H1 (cell line): ENCODE results near the gene MTPN. TPM values are rescaled to one million over a fixed set of nuclear protein-coding genes. Genes with fewer than 3 reads are reported as not detected.

Experiments
- CTCF ChIA-PET: fragments of 300-600 bp; sonication (Branson Sonifier 250); formaldehyde crosslinking; loops from one replicate; lab custom pipeline; 2021; ENCODE audit not compliant: partially characterized antibody; lab: Charles Lee
- POLR2A ChIA-PET: fragments of 300-600 bp; sonication (Branson Sonifier 250); formaldehyde crosslinking; loops from one replicate; lab custom pipeline; 2021; ENCODE audit warnings: inconsistent platforms; ENCODE audit not compliant: partially characterized antibody; lab: Charles Lee
- DNase-seq, 2 experiments: peaks; one replicate each; pipeline versions ENCODE4 v3.0.0 to v3.0.0-alpha.2; 2010 to 2022; ENCODE audit warnings: low spot score in 2 of 2, low read depth in 1 of 2, mixed read lengths in 1 of 2
- FAIRE-seq: peaks from 2 replicates; lab custom pipeline; 2011; peaks lifted over from hg19 to GRCh38; lab: Jason Lieb, UNC
- H2AFZ ChIP-seq: 2 replicates; pipeline ENCODE4 v1.8.1; 2012; ENCODE audit warnings: low read length, inconsistent platforms
- H2AK5ac ChIP-seq: 2 replicates; pipeline ENCODE4 v1.6.1; 2013; ENCODE audit warnings: low read depth, low read length
- H2BK120ac ChIP-seq: replicated peaks from 2 replicates; pipeline ENCODE3; 2013; ENCODE audit warnings: low read depth, low read length, inconsistent platforms
- H2BK12ac ChIP-seq: 2 replicates; pipeline ENCODE4 v1.6.1; 2013; ENCODE audit warnings: low read depth, low read length
- H2BK15ac ChIP-seq: 2 replicates; pipeline ENCODE4 v1.6.1; 2013; ENCODE audit warnings: low read length
- H2BK20ac ChIP-seq: 2 replicates; pipeline ENCODE4 v1.6.1; 2013; ENCODE audit warnings: low read length
- H2BK5ac ChIP-seq: 2 replicates; pipeline ENCODE4 v1.6.1; 2013; ENCODE audit warnings: low read depth, low read length
- H3K14ac ChIP-seq: 2 replicates; pipeline ENCODE4 v1.6.1; 2013; ENCODE audit warnings: inconsistent platforms; ENCODE audit not compliant: insufficient read length
- H3K18ac ChIP-seq: 2 replicates; pipeline ENCODE4 v1.6.1; 2013; ENCODE audit warnings: low read length; ENCODE audit errors: extremely low read depth
- H3K23ac ChIP-seq: 2 replicates; pipeline ENCODE4 v1.6.1; 2013; ENCODE audit warnings: inconsistent platforms; ENCODE audit not compliant: insufficient read length
- H3K23me2 ChIP-seq: 2 replicates; pipeline ENCODE4 v1.6.1; 2013; ENCODE audit warnings: low read depth, low read length
- H3K27ac ChIP-seq: 2 replicates; pipeline ENCODE4 v1.6.1; 2011; ENCODE audit warnings: low read depth, low read length, inconsistent platforms
- H3K27me3 ChIP-seq, 4 experiments: replicated peaks in 1 of 4; 1 replicate in 1 of 4; 2 replicates in 3 of 4; pipeline versions ENCODE4 v1.6.1 to v1.8.1; 2011 to 2013; ENCODE audit warnings: low read length in 3 of 4, mild to moderate bottlenecking in 3 of 4, inconsistent platforms in 2 of 4, mixed read lengths in 2 of 4, moderate library complexity in 1 of 4; ENCODE audit not compliant: control insufficient read depth in 3 of 4, insufficient read depth in 3 of 4; ENCODE audit errors: extremely low read depth in 1 of 4
- H3K36me3 ChIP-seq, 4 experiments: 2 replicates each; pipeline versions ENCODE4 v1.6.1 to v1.8.1; 2011 to 2013; ENCODE audit warnings: mild to moderate bottlenecking in 4 of 4, low read length in 3 of 4, moderate library complexity in 2 of 4, control low read depth in 1 of 4, inconsistent platforms in 1 of 4; ENCODE audit not compliant: insufficient read depth in 4 of 4, control insufficient read depth in 2 of 4
- H3K4ac ChIP-seq: replicated peaks from 2 replicates; pipeline ENCODE3; 2013; ENCODE audit warnings: low read length, low read depth, mixed read lengths, inconsistent platforms; ENCODE audit not compliant: insufficient read length
- H3K4me1 ChIP-seq, 4 experiments: replicated peaks in 1 of 4; 1 replicate in 1 of 4; 2 replicates in 3 of 4; pipeline versions ENCODE4 v1.6.1 to v1.8.1; 2011 to 2013; ENCODE audit warnings: low read length in 3 of 4, inconsistent platforms in 2 of 4, mixed read lengths in 1 of 4; ENCODE audit not compliant: insufficient read depth in 4 of 4, control insufficient read depth in 3 of 4
- H3K4me2 ChIP-seq, 2 experiments: 2 replicates each; pipeline versions ENCODE4 v1.6.1 to v1.8.1; 2011 to 2013; ENCODE audit warnings: low read depth in 2 of 2, low read length in 2 of 2, control low read depth in 1 of 2, inconsistent platforms in 1 of 2, mild to moderate bottlenecking in 1 of 2; ENCODE audit not compliant: insufficient read depth in 1 of 2
- H3K4me3 ChIP-seq, 4 experiments: fragments of 200-600, 300-600 bp in 1 of 4; sonication (generic), shearing (Covaris generic), sonication (Bioruptor Twin) in 1 of 4; 2 replicates each; pipeline versions ENCODE4 v1.5.1 to v1.8.1; 2011 to 2016; ENCODE audit warnings: low read length in 4 of 4, low read depth in 3 of 4, control low read depth in 2 of 4, inconsistent platforms in 2 of 4, mild to moderate bottlenecking in 2 of 4, mixed read lengths in 1 of 4, moderate library complexity in 1 of 4; ENCODE audit not compliant: insufficient read depth in 2 of 4; ENCODE audit errors: extremely low read depth in 1 of 4
- H3K56ac ChIP-seq: replicated peaks from 2 replicates; pipeline ENCODE3; 2013; ENCODE audit warnings: low read depth, mild to moderate bottlenecking, mixed read lengths, low read length, inconsistent platforms; ENCODE audit not compliant: insufficient read length
- H3K79me1 ChIP-seq: 2 replicates; pipeline ENCODE4 v1.6.1; 2013; ENCODE audit warnings: low read depth, low read length, control low read depth
- H3K79me2 ChIP-seq, 2 experiments: 2 replicates each; pipeline versions ENCODE4 v1.6.1 to v1.8.1; 2012 to 2013; ENCODE audit warnings: low read length in 2 of 2, mild to moderate bottlenecking in 2 of 2, inconsistent platforms in 1 of 2; ENCODE audit not compliant: insufficient read depth in 2 of 2, control insufficient read depth in 1 of 2
- H3K9ac ChIP-seq, 4 experiments: replicated peaks in 1 of 4; 1 replicate in 1 of 4; 2 replicates in 3 of 4; pipeline versions ENCODE4 v1.6.1 to v1.8.1; 2011 to 2013; ENCODE audit warnings: low read depth in 3 of 4, low read length in 3 of 4, control low read depth in 2 of 4, mild to moderate bottlenecking in 2 of 4, moderate library complexity in 2 of 4, inconsistent platforms in 1 of 4; ENCODE audit errors: extremely low read depth in 1 of 4
- H3K9me3 ChIP-seq, 2 experiments: 2 replicates each; pipeline versions ENCODE4 v1.6.1 to v1.8.1; 2012 to 2013; ENCODE audit warnings: mild to moderate bottlenecking in 2 of 2, moderate library complexity in 2 of 2, control low read depth in 1 of 2, inconsistent platforms in 1 of 2, low read depth in 1 of 2, low read length in 1 of 2, mixed read lengths in 1 of 2; ENCODE audit not compliant: insufficient read depth in 2 of 2
- H4K20me1 ChIP-seq, 2 experiments: replicated peaks in 1 of 2; 2 replicates each; pipeline versions ENCODE3 to v1.8.1; 2011 to 2013; ENCODE audit warnings: inconsistent platforms in 2 of 2, low read length in 2 of 2, mild to moderate bottlenecking in 1 of 2; ENCODE audit not compliant: insufficient read depth in 2 of 2, control insufficient read depth in 1 of 2
- H4K5ac ChIP-seq: 2 replicates; pipeline ENCODE4 v1.6.1; 2013; ENCODE audit warnings: low read length, low read depth, mixed read lengths, inconsistent platforms; ENCODE audit not compliant: insufficient read length
- H4K8ac ChIP-seq: 2 replicates; pipeline ENCODE4 v1.8.0; 2013; ENCODE audit warnings: mild to moderate bottlenecking, moderate library complexity, low read length, inconsistent platforms; ENCODE audit not compliant: insufficient read depth; ENCODE audit errors: extremely low read depth
- H4K91ac ChIP-seq: replicated peaks from 2 replicates; pipeline ENCODE3; 2013; ENCODE audit warnings: low read length, mixed read lengths, inconsistent platforms; ENCODE audit not compliant: insufficient read length
- CTBP2 ChIP-seq: IDR thresholded peaks from 2 replicates; pipeline ENCODE4 v1.7.0; 2011; ENCODE audit warnings: borderline replicate concordance, mild to moderate bottlenecking, moderate library complexity, mixed read lengths, low read length; ENCODE audit not compliant: insufficient read depth, insufficient read length
- JUND ChIP-seq: IDR thresholded peaks from 2 replicates; pipeline ENCODE4 v1.6.1; 2011; ENCODE audit warnings: mild to moderate bottlenecking, improper control_type of control experiment, low read length
- KDM1A ChIP-seq: fragments of 200-600, 300-600 bp; sonication (generic); IDR thresholded peaks from 2 replicates; pipeline ENCODE4 v1.7.1; 2016; ENCODE audit warnings: mild to moderate bottlenecking, low read length, borderline replicate concordance
- KDM4A ChIP-seq: IDR thresholded peaks from one replicate; pipeline ENCODE4 v1.7.1; 2012; ENCODE audit warnings: low read depth, mild to moderate bottlenecking, moderate library complexity, low read length, inconsistent platforms; ENCODE audit not compliant: severe bottlenecking
- POLR2AphosphoS5 ChIP-seq: IDR thresholded peaks from 2 replicates; pipeline ENCODE4 v1.6.1; 2011; ENCODE audit warnings: low read depth, low read length
- RNF2 ChIP-seq: fragments of 200-900, 300-1000 bp; sonication (generic); IDR thresholded peaks from 2 replicates; pipeline ENCODE4 v1.7.1; 2016; ENCODE audit warnings: borderline replicate concordance, low read depth, mild to moderate bottlenecking, antibody characterized with exemption, low read length; ENCODE audit not compliant: poor library complexity, severe bottlenecking; ENCODE audit errors: missing control alignments
- SIN3A ChIP-seq, 2 experiments: IDR thresholded peaks in 1 of 2; conservative IDR thresholded peaks in 1 of 2; 2 replicates each; pipeline ENCODE4 v1.6.1; 2011 to 2012; ENCODE audit warnings: low read length in 2 of 2, improper control_type of control experiment in 1 of 2, low read depth in 1 of 2, mild to moderate bottlenecking in 1 of 2
- SP1 ChIP-seq: IDR thresholded peaks from 2 replicates; pipeline ENCODE4 v1.6.1; 2011; ENCODE audit warnings: low read depth, low read length
- TAF7 ChIP-seq: optimal IDR thresholded peaks from 2 replicates; pipeline ENCODE3; 2011; ENCODE audit warnings: low read depth, mild to moderate bottlenecking, inconsistent platforms, low read length, moderate library complexity, borderline replicate concordance
- WGBS, 2 experiments: shearing (Covaris generic) in 1 of 2; methylation state at CpG; one replicate each; pipeline versions ENCODE4 v1.1.6 to v1.1.7; 2013 to 2015; ENCODE audit warnings: low lambda C conversion rate in 2 of 2, mixed read lengths in 2 of 2, inconsistent platforms in 1 of 2, low coverage in 1 of 2, missing lambda C conversion rate in 1 of 2; ENCODE audit not compliant: insufficient replicate concordance in 2 of 2, insufficient coverage in 1 of 2, insufficient read length in 1 of 2; ENCODE audit errors: extremely low coverage in 1 of 2, missing lambda C conversion rate in 1 of 2; 5-methylcytosine and 5-hydroxymethylcytosine counted together
- polyA plus RNA-seq, 7 experiments: library from polyadenylated mRNA; depleted of rRNA in 3 of 7; stranded (reverse) in 5 of 7; unstranded in 2 of 7; fragments of >200 nt in 5 of 7; fragments of 200-250 nt in 2 of 7; gene quantifications; 1 replicate in 5 of 7; 2 replicates in 1 of 7; 4 replicates in 1 of 7; pipeline versions ENCODE4 v1.2.1 to v1.2.3, GENCODE V29; 2011 to 2013; ENCODE audit warnings: missing spikeins in 2 of 7, mixed read lengths in 2 of 7
- total RNA-seq: library from RNA; stranded (reverse); fragmentation: NEBNext Ultra II Directional; extraction: Animal tissue kit (Norgen Biotek cat#: 25700); gene quantifications from 2 replicates; pipeline ENCODE4 v1.2.1, GENCODE V29; 2021
- TF ChIP-seq, protein P1 (sequence below): IDR thresholded peaks from 2 replicates; pipeline ENCODE4 v1.6.1; 2011; ENCODE audit warnings: low read depth, mild to moderate bottlenecking, low read length; ENCODE audit not compliant: insufficient read depth
- TF ChIP-seq, protein P2 (sequence below): IDR thresholded peaks from 2 replicates; pipeline ENCODE4 v1.6.1; 2012; ENCODE audit warnings: inconsistent platforms

Gene MTPN
- total and polyA plus RNA-seq, 2 of the 8 experiments (the other 6 are each of a cell fraction or from before 2014, with no cell fraction given) = 33.0 to 101 TPM

DNA sequence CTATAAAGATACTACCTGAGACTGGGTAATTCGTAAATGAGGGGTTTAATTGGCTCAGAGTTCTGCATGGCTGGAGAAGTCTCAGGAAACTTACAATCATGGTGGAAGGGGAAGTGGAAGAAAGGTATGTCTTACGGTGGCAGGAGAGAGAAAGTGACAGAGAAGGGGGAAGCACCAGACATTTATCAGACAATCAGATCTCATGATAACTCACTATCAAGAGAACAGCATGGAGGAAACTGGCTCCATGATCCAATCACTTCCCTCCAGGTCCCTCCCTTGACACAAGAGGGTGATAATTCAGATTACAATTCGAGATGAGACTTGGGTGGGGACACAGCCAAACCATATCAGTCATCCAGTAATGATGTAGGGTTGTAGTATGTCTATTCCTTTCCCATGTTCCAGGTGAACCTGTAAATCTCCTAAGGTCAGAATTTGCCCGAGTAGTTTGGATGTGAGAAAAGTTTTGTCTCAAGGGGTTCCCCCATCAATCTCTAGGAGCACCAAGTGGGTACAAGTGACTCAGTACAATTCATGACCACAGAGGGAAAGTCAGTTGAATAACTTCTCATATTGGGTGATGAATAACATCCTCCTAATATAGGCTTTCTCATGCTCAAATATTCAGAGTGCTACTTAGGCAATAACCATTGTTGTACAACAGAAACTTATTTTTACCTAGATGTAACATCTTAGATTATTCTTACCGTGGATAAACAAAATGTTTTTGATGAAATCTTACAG lies 39.7 kb upstream of the MTPN start:
- no peak overlapping the region for H3K27ac ChIP-seq
- 88% methylated on average over 5 of the region's 5 CpGs; no CpG with 5 or more reads in 1 of the 2 experiments for WGBS, 2 experiments
- no peaks in the 10 kb centered on the region for H3K27me3 ChIP-seq
- no peak overlapping the region for H3K4ac ChIP-seq
- CTCF ChIA-PET = no interaction called here
- no peak overlapping the region for H2BK12ac ChIP-seq
- H3K23me2 ChIP-seq = no peaks in the 10 kb centered on the region
- H3K14ac ChIP-seq = no peak overlapping the region
- no peak overlapping the region for H2BK5ac ChIP-seq
- H3K36me3 ChIP-seq = no peaks in the 10 kb centered on the region
- H3K4me2 ChIP-seq = no peak overlapping the region
- H3K4me3 ChIP-seq = no peak overlapping the region
- no peaks in the 10 kb centered on the region for H3K4me1 ChIP-seq
- H4K5ac ChIP-seq = no peak overlapping the region
- no peaks in the 10 kb centered on the region for H3K79me2 ChIP-seq
- H3K79me1 ChIP-seq = no peaks in the 10 kb centered on the region
- no peak overlapping the region for H3K23ac ChIP-seq
- no peak overlapping the region for H4K8ac ChIP-seq
- H3K9me3 ChIP-seq = no peaks in the 10 kb centered on the region
- no peak overlapping the region for H2AFZ ChIP-seq
- no peak overlapping the region for H3K9ac ChIP-seq
- no peaks in the 10 kb centered on the region for H4K20me1 ChIP-seq
- no peak overlapping the region for H3K56ac ChIP-seq
- no peak overlapping the region for H2BK120ac ChIP-seq
- POLR2A ChIA-PET = no interaction called here
- no peak overlapping the region for H4K91ac ChIP-seq
- FAIRE-seq (no peak), DNase-seq (no peak)
- no peak overlapping the region for H3K18ac ChIP-seq
- H2AK5ac ChIP-seq = no peak overlapping the region
- H2BK20ac ChIP-seq = no peak overlapping the region
- H2BK15ac ChIP-seq = no peak overlapping the region
- TF ChIP-seq KDM1A (no peak), KDM4A (no peak), RNF2 (no peak), SP1 (no peak), CTBP2 (no peak), JUND (no peak), SIN3A (conservative IDR thresholded peaks at IDR 0.05 in 1 of 2, IDR thresholded peaks at IDR 0.05 in 1 of 2; ENCODE audit: low read depth in 1 of 2, low read length in 2 of 2) (no peak), TAF7 (no peak), POLR2AphosphoS5 (no peak)
- TF ChIP-seq, protein P1, sequence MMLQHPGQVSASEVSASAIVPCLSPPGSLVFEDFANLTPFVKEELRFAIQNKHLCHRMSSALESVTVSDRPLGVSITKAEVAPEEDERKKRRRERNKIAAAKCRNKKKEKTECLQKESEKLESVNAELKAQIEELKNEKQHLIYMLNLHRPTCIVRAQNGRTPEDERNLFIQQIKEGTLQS = no peak
- TF ChIP-seq, protein P2, sequence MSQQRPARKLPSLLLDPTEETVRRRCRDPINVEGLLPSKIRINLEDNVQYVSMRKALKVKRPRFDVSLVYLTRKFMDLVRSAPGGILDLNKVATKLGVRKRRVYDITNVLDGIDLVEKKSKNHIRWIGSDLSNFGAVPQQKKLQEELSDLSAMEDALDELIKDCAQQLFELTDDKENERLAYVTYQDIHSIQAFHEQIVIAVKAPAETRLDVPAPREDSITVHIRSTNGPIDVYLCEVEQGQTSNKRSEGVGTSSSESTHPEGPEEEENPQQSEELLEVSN = no peak
